H1 (cell line): Measurements from ENCODE around the gene PRKCD.

ENCODE experiments used
- ATF2 ChIP-seq: IDR thresholded peaks from 2 replicates; pipeline ENCODE4 v1.6.1; 2012; ENCODE audit warnings: low read length, inconsistent platforms
- JUND ChIP-seq: IDR thresholded peaks from 2 replicates; pipeline ENCODE4 v1.6.1; 2011; ENCODE audit warnings: mild to moderate bottlenecking, improper control_type of control experiment, low read length
- POLR2AphosphoS5 ChIP-seq: IDR thresholded peaks from 2 replicates; pipeline ENCODE4 v1.6.1; 2011; ENCODE audit warnings: low read depth, low read length
- SIN3A ChIP-seq, 2 experiments: IDR thresholded peaks in 1 of 2; conservative IDR thresholded peaks in 1 of 2; 2 replicates each; pipeline ENCODE4 v1.6.1; 2011 to 2012; ENCODE audit warnings: low read length in 2 of 2, improper control_type of control experiment in 1 of 2, low read depth in 1 of 2, mild to moderate bottlenecking in 1 of 2
- SP4 ChIP-seq: IDR thresholded peaks from 2 replicates; pipeline ENCODE4 v1.6.1; 2012; ENCODE audit warnings: low read length, inconsistent platforms
- TF ChIP-seq, protein P1 (sequence below), 3 experiments: IDR thresholded peaks; 1 replicate in 2 of 3; 2 replicates in 1 of 3; pipeline versions ENCODE4 v1.5.1 to v1.6.1; 2011; ENCODE audit warnings: low read length in 3 of 3, mild to moderate bottlenecking in 3 of 3, inconsistent platforms in 2 of 3, low read depth in 1 of 3, moderate library complexity in 1 of 3; ENCODE audit not compliant: insufficient read depth in 1 of 3; ENCODE audit errors: control extremely low read depth in 1 of 3

DNA sequence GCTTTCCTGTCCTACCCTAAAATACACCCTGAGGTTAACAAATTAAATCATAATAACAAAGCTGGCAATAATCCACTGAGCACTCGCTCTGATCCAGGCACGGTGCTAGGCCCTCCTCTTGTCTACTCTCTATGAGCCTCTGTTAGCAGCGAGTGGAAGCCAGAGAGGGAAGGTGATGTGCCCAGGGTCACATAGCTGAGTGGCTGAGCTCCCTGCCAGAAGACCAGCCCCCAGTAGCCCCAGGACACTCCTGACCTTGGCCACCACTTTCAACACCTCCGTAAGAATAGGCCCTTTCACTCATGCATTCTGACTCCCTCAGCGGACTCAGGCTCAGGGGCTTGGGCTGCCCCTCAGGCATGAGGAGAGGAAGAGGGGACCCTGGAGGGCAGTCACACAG, 9.5 kb upstream of the PRKCD start:
- TF ChIP-seq, protein P1, sequence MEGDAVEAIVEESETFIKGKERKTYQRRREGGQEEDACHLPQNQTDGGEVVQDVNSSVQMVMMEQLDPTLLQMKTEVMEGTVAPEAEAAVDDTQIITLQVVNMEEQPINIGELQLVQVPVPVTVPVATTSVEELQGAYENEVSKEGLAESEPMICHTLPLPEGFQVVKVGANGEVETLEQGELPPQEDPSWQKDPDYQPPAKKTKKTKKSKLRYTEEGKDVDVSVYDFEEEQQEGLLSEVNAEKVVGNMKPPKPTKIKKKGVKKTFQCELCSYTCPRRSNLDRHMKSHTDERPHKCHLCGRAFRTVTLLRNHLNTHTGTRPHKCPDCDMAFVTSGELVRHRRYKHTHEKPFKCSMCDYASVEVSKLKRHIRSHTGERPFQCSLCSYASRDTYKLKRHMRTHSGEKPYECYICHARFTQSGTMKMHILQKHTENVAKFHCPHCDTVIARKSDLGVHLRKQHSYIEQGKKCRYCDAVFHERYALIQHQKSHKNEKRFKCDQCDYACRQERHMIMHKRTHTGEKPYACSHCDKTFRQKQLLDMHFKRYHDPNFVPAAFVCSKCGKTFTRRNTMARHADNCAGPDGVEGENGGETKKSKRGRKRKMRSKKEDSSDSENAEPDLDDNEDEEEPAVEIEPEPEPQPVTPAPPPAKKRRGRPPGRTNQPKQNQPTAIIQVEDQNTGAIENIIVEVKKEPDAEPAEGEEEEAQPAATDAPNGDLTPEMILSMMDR (IDR thresholded peaks at IDR 0.05; ENCODE audit: control extremely low read depth in 1 of 3, insufficient read depth in 1 of 3, low read depth in 1 of 3, low read length in 3 of 3) = no peak
- TF ChIP-seq SP4 (no peak), SIN3A (conservative IDR thresholded peaks at IDR 0.05 in 1 of 2, IDR thresholded peaks at IDR 0.05 in 1 of 2; ENCODE audit: low read depth in 1 of 2, low read length in 2 of 2) (no peak), ATF2 (no peak), POLR2AphosphoS5 (no peak), JUND (no peak)
